HCT116 (cell line): Measurements from ENCODE around the gene CDH24.

Experiments
- EZH2 ChIP-seq: fragments of 200-600 bp; sonication (generic); IDR thresholded peaks from 2 replicates; pipeline ENCODE4 v1.6.1; 2017; ENCODE audit warnings: antibody characterized with exemption, mixed run types
- MAX ChIP-seq: IDR thresholded peaks from 2 replicates; pipeline ENCODE4 v1.6.1; 2012
- POLR2AphosphoS5 ChIP-seq: IDR thresholded peaks from 2 replicates; pipeline ENCODE4 v1.6.1; 2011; ENCODE audit warnings: mild to moderate bottlenecking, low read depth, low read length, moderate library complexity

GRCh38 chr14:23105348-23105824 is 48.1 kb upstream of the CDH24 start:
- TF ChIP-seq POLR2AphosphoS5 = no peak
- no peak for TF ChIP-seq EZH2
- no peak for TF ChIP-seq MAX
